OCI-LY1 (cell line): ENCODE data around the gene CRY2.

Source experiments
- CTCF ChIP-seq: fragments of 200-600 bp; sonication (generic), shearing (Covaris generic); IDR thresholded peaks from 2 replicates; pipeline ENCODE4 v1.5.1; 2017; ENCODE audit warnings: mild to moderate bottlenecking, antibody characterized with exemption, low read length, moderate library complexity, mixed read lengths
- EZH2 ChIP-seq: fragments of 200-600 bp; sonication (generic), shearing (Covaris generic); IDR thresholded peaks from 2 replicates; pipeline ENCODE4 v1.8.0; 2017; ENCODE audit warnings: borderline replicate concordance, mixed run types, mild to moderate bottlenecking, antibody characterized with exemption, low read length, moderate library complexity, mixed read lengths

DNA sequence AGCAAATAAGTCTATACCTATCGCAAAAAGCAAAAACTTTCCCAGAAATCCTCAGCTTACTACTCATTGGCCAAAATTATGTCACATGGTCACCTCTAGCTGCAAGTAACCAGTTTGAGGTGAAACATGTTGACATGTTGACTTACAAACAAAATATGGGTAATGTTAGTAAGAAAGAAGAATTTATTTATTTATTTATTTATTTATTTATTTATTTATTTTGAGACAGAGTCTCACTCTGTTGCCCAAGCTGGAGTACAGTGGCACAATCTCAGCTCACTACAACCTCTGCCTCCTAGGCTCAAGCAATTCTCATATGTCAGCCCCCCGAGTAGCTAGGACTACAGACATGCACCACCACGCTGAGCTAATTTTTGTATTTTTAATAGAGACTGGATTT is 47.7 kb upstream of the CRY2 start:
- TF ChIP-seq CTCF: no peak
- no peak for TF ChIP-seq EZH2
